GM19239 (cell line): ENCODE data around the gene GRAMD2A.
"Not testable (repeated sequence)": the region's sequence is repeated elsewhere in the genome, so short reads cannot be mapped to it uniquely, and the experiment has no call there.

ENCODE experiments used
- DNase-seq: peaks from one replicate; pipeline ENCODE4 v3.0.0; 2011; ENCODE audit warnings: low spot score; ENCODE audit not compliant: insufficient read length
- FAIRE-seq: peaks from 2 replicates; lab custom pipeline; 2011; peaks lifted over from hg19 to GRCh38; lab: Jason Lieb, UNC

The GRAMD2A gene

DNA sequence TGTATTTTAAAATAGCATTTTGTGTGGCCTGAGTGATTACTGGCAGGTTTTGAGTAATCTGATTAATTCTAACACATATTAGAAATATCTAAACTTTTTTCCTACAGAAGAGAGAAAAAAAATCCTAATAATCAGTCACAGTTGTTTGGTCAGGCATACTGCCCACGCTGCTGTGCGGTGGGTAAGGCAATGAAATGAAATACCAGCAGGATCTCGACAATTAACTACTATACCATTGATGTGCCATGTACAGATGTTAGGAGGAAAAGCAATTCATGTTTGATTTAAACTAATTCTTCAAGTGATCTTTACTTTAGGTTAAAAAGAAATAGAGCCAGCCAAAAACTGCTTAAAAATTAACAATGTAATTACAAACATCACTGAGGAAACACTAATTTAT, 5.2 kb downstream of the GRAMD2A start:
- FAIRE-seq = no peak
- DNase-seq = no peak

GRCh38 chr15:72189250-72189902, 8.2 kb downstream of the GRAMD2A start:
- DNase-seq (no peak), FAIRE-seq (no peak)

- no peak for DNase-seq
Observed at GRCh38 chr15:72184165-72184811, 13.3 kb downstream of the GRAMD2A start.

DNA sequence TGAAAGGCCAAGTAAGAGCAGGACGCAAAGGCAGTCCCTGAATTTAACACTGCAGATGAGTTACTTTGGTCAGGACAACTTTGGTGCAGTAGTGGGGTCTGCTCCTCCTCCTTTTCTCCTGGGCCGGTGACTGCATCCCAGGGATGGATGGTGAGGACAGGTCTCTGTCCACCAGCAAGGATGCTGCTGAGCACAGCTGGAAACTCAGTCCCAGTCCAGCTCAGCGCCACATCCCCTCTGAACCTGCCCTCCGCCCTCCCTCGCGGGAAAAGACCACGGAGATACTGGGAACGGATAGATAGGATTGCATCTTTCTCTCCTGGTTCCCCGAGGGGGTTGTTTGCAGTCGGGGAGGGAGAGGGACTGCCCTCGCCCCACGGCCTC, 13.8 kb downstream of the GRAMD2A start:
- FAIRE-seq = no peak
- no peak for DNase-seq

More at GRCh38 chr15:72184165-72184811, 13.3 kb downstream of the GRAMD2A start:
- FAIRE-seq = no peak

DNA sequence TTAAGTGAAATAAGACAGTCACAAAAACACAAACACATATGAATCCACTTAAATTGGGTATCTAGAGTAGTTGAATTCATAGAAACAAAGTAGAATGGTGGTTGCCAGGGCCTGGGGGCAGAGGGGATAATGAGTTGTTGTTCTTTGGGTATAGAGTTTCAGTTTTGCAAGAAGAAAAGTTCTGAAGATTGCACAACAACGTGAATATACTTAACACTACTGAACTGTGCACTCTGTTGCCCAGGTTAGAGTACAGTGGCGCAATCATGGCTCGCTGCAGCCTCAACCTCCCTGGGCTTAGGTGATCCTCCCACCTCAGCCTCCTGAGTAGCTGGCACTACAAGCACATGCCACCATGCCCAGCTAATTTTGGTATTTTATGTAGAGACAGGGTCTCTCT, 14.9 kb downstream of the GRAMD2A start:
- no peak for FAIRE-seq
- no peak for DNase-seq

- DNase-seq = no peak
- no peak for FAIRE-seq
Observed at GRCh38 chr15:72182244-72182643, 15.3 kb downstream of the GRAMD2A start.

GRCh38 chr15:72180761-72181324, 16.7 kb downstream of the GRAMD2A start:
- DNase-seq (no peak), FAIRE-seq (no peak)

DNA sequence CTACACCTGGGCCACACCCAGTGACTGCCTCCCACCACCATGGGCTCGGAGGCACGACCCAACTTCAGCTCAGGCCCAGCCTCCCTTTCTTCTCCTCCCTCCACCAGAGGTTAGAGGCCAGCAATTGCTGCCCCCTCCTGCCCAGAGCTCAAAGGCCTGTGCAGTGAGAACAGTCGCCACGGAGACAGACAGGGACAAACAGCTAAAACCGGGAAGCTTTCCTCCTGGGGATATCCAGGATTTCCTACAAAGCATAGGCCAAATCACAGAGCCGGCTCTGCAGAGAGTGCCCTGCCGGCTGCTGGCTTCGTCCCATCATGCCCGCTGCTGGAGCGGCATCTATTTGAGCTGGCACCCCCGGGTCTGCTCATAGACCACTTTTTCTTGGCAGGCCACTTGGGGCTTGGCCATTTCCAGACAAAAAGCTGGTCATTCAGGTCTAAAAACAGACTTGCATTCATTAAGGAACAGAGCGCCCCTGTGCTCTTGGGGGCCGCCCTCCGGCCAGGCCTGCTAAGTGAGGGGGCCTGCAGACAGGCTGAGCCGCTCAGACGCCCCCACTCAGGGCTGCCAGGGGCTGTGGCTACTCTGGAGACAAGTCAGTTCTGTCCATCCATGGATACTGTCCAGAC, 17.5 kb downstream of the GRAMD2A start:
- no peak for DNase-seq
- FAIRE-seq = no peak

GRCh38 chr15:72178976-72179585, 18.5 kb downstream of the GRAMD2A start:
- DNase-seq (no peak), FAIRE-seq (no peak)

- no peak for DNase-seq
- FAIRE-seq = no peak
Observed at GRCh38 chr15:72176743-72177142, 20.8 kb downstream of the GRAMD2A start.

GRCh38 chr15:72176159-72176558, 21.4 kb downstream of the GRAMD2A start:
- FAIRE-seq = no peak
- no peak for DNase-seq

- no peak for FAIRE-seq
- DNase-seq = no peak
Observed at GRCh38 chr15:72175186-72176044, 22.2 kb downstream of the GRAMD2A start.

DNA sequence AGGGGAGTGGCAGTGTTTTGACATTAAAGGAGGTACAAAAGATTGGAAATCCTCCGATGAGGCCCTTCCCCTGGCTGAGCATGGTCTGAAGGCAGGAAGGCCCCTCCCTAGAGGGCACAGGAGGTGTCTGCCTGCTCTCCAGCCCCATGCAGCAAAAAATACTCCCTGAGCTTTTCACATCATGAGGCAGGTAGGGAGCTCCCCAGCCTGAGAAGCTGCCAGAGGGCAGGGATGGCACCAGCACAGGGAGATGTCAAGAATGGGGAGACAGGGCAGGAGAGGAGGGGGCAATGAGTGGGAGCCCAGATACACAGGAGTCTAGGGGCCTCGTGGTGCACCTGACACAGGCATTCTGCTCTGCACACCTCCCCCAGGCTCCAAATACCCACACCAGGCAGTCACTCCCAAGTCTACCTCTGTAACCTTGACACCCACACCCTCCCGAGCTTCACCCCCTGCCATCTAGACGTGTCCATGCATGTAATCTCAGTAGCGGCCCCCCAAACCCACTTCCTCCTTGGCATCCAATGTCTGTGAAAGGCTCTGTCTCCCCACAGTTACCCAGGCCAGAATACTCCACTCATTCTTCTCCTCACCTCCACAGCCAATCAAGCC, 22.9 kb downstream of the GRAMD2A start:
- no peak for DNase-seq
- FAIRE-seq = no peak

- DNase-seq = no peak
Observed at GRCh38 chr15:72173864-72174550, 23.6 kb downstream of the GRAMD2A start.

DNA sequence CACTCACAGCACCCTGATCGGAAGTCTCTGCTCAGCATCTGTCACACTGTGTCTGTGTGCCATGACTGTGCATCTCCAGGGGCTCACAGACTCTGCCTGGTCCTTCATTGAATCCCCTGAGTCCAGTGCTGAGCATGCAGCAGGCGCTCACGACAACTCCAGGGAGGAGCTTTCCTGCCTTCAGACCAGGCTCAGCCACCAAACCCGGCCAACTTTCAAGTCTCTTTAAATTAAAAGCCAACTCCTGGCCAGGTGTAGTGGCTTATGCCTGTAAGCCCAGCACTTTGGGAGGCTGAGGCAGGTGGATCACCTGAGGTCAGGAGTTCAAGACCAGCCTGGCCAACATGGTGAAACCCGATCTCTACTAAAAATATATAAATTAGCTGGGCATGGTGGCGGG, 24.2 kb downstream of the GRAMD2A start:
- DNase-seq (no peak), FAIRE-seq (no peak)

More at GRCh38 chr15:72173864-72174550, 23.6 kb downstream of the GRAMD2A start:
- no peak for FAIRE-seq

GRCh38 chr15:72172796-72173195, 24.8 kb downstream of the GRAMD2A start:
- DNase-seq (no peak), FAIRE-seq (no peak)

DNA sequence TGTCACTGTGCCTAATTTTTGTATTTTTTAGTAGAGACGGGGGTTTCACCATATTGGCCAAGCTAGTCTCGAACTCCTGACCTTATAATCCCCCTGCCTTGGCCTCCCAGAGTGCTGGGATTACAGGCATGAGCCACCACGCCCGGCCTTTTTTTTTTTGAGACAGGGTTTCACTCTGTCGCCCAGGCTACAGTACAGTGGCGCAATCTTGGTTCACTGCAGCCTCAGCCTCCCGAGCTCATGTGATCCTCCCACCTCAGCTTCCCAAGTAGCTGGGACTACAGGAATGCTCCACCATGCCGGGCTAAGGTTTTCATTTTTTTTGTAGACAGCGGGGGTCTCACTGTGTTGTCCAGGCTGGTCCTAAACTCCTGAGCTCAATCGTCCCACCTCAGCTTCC, 25.6 kb downstream of the GRAMD2A start:
- DNase-seq, FAIRE-seq: not testable (repeated sequence)

DNA sequence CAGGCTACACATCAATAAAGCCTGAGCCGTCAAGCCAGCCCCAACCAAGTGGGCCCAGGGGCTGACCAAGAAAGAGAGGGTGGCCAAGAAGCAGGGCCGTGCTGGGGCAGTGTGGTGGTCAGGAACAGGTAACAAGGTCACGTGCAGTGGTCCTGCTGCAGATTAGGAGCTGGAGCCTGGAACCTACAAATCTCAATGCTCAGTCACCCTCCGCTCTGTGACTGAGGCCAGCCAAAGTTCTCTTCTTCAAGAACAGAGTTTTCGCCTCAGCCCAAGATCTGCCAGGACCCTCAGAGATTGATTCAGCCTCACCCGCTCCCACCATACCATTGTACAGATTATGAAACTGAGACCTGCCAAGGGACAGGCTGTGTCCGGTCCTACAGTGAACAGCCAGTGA, 26.9 kb downstream of the GRAMD2A start:
- FAIRE-seq (no peak), DNase-seq (no peak)
